AG04449 (cell line): ENCODE results near the gene DGKB.

ENCODE experiments used
- CTCF ChIA-PET: fragments of 350-600 bp; formaldehyde crosslinking; extraction: SDS; loops from one replicate; lab custom pipeline; 2021; ENCODE audit warnings: antibody characterized with exemption; lab: Yijun Ruan, JAX
- POLR2A ChIA-PET: fragments of 400-600, 350-600 bp; formaldehyde crosslinking; extraction: SDS; loops from one replicate; lab custom pipeline; 2020; ENCODE audit warnings: antibody characterized with exemption, inconsistent platforms; lab: Yijun Ruan, JAX
- DNase-seq: peaks from one replicate; pipeline ENCODE4 v3.0.0-alpha.2; 2010; ENCODE audit warnings: low read depth, low spot score
- H3K4me3 ChIP-seq: 2 replicates; pipeline ENCODE4 v1.5.1; 2011; ENCODE audit warnings: low read depth, mild to moderate bottlenecking, control low read depth, low read length
- TF ChIP-seq, protein P1 (sequence below): IDR thresholded peaks from one replicate; pipeline ENCODE4 v1.5.1; 2011; ENCODE audit warnings: mild to moderate bottlenecking, moderate library complexity, low read length, control low read depth, inconsistent platforms; ENCODE audit not compliant: insufficient read depth; ENCODE audit errors: missing control alignments

DGKB gene

DNA sequence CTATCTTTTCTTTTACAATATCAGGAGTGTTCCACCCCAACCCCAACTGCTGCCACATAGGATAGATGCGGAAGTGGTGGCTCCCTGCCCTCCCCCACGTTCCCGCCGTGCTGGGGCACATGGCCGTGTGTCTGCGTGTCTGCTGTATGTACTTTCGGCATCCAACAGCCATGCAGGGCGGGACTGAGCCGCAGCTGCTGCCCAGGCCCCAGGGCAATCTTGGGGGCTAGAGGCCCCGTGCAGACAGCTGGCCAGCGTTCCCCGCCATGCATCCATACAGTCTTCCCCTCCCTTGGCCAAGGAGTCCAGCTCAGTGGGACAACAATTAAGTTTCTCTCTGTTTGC is 162.7 kb downstream of the DGKB start:
- H3K4me3 ChIP-seq = no peak overlapping the region
- POLR2A ChIA-PET = no interaction called here
- CTCF ChIA-PET = no interaction called here

DNA sequence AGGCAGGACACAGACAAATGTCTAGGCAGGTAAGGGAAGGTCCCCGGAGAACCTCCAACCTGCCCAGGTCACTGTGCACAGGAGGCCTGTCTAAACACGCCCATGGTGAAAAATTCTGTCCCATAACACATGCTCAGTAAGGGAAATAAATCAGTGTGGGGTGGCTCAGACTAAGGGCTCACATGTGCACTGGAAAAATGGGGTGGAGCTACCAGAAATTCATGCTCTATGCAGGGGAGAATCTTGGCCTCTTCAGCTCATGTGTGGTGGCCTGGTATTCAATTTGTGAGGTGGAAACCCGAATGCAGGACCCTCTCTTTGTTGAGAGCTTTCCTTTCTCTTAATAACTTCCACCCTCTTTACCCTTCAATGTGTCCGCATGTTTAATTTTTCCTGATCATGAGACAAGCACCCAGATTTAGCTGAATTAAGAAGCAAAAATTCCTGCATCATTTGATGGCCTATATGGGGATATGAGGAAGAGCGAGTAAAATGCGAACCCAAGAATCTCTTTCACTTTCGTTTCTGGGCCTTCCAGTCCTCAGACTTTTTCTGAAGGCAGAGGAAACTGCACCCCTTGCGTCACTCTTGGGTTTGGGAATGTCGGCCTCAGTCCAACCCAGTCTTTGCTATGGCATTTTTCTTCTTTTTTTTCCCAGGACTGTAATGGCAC is 163.2 kb downstream of the DGKB start:
- H3K4me3 ChIP-seq = no peak overlapping the region
- ChIA-PET CTCF (no interaction called here), POLR2A (no interaction called here)
- no peak for DNase-seq
- TF ChIP-seq, protein P1, sequence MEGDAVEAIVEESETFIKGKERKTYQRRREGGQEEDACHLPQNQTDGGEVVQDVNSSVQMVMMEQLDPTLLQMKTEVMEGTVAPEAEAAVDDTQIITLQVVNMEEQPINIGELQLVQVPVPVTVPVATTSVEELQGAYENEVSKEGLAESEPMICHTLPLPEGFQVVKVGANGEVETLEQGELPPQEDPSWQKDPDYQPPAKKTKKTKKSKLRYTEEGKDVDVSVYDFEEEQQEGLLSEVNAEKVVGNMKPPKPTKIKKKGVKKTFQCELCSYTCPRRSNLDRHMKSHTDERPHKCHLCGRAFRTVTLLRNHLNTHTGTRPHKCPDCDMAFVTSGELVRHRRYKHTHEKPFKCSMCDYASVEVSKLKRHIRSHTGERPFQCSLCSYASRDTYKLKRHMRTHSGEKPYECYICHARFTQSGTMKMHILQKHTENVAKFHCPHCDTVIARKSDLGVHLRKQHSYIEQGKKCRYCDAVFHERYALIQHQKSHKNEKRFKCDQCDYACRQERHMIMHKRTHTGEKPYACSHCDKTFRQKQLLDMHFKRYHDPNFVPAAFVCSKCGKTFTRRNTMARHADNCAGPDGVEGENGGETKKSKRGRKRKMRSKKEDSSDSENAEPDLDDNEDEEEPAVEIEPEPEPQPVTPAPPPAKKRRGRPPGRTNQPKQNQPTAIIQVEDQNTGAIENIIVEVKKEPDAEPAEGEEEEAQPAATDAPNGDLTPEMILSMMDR = no peak

More for the DNA sequence above, 162.7 kb downstream of the DGKB start:
- TF ChIP-seq, protein P1 = no peak
- no peak for DNase-seq

DNA sequence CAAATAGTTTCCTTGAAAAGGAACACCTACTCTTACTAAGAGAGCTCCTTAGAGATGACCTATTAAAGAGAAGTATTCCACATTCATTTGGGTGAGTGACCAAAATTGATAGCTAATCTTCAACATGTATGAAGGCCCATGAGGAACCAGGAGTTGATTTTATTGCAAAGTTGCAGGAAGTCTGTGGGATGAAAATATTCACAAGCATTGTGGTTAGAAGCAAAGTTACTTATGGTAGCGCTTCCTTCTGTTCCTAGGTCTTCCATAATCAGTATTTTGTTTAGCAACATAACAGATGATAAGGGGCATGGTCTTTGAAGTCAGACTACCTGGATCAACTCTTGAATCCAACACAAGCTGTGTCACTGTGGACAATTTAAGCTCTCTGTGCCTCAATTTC is 164.5 kb downstream of the DGKB start:
- no peak for DNase-seq
- CTCF ChIA-PET = no interaction called here
- TF ChIP-seq, protein P1 = no peak
- POLR2A ChIA-PET = no interaction called here
- no peak overlapping the region for H3K4me3 ChIP-seq

DNA sequence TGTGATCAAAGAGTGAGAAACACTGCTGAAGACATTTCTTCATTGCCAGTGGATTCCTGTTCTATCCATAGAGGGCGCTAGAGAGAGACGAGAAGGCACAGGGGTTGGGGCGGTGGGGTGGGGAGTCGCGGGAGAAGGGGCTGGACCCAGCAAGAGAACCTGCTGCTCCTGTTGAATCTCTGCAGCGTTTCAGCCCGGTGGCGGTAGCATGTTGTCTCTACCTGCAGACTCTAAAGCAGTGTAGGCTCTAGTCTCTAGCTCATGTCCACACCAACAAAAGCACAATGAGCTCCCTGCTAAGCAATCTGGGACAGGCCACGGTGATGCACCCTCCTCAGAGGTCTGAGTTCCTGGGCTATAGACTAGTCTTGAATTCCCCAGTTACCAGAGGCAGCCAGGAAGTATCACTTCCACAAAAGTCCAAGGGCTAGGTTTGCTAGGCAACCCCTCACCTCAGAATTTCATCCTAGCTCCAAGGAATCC is 167.7 kb downstream of the DGKB start:
- no peak for DNase-seq
- ChIA-PET CTCF (interaction anchor here (0.8 to 1.1 kb wide), 2 partner anchors 9 to 44 kb away, joined by 3 read pairs; no protein-coding TSS in a partner anchor), POLR2A (no interaction called here)
- TF ChIP-seq, protein P1 = no peak
- H3K4me3 ChIP-seq = no peak overlapping the region

DNA sequence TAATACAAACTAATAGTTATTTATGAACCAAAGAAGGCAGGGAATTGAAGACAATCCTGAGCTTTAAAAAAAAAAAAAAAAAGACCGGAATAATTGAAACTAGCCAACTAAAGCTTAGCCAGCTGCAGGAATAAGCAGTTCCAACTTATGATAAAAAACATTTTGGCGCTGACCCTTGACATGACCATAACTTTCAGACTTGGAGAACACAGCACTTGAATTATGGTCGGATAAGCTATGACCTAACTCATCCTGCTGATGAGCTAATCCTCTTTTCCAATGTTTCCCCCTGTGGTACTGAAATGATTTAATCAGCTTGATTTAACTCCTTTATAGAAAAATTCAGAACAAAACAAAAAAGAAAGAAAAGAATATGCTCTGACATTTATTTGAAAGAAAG is 181.8 kb downstream of the DGKB start:
- CTCF ChIA-PET = interaction anchor here (1.1 to 9.3 kb wide), 3 partner anchors 196 to 294 kb away, joined by 3 to 106 read pairs (median 12); no protein-coding TSS in a partner anchor
- DNase-seq = no peak
- H3K4me3 ChIP-seq = no peak overlapping the region
- POLR2A ChIA-PET = no interaction called here
- TF ChIP-seq, protein P1 = no peak

DNA sequence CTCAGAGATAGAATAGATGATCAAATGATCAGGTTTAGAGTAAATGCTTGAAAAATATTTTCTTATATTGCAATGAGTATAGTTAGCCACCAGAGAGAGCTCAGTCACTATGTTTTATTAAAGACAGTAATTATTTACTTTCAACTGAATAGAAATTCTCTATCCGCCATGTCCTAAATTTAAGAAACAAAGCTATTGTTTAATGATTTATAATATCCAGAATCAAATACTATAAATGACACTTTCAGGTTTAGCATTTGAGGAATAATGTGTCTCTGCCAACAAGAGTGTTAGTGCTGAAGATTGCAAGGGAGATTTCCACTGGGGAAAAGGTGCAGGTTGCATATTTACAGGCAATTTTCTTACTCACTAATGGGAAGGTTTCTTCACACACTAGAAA is 184.7 kb downstream of the DGKB start:
- peak; percentile 2 for DNase-seq
- POLR2A ChIA-PET = no interaction called here
- TF ChIP-seq, protein P1 = peak; percentile 18
- CTCF ChIA-PET = interaction anchor here (0.7 to 9.3 kb wide), 20 partner anchors 18 to 481 kb away, joined by 3 to 106 read pairs (median 4); partner anchors contain the start of gene DGKB
- no peak overlapping the region for H3K4me3 ChIP-seq
